Ovary (tissue), 10 donors: ENCODE measurements around the gene WNT16. TPM values are rescaled to one million over a fixed set of nuclear protein-coding genes. Genes with fewer than 3 reads are reported as not detected.
A peak's percentile ranks its signal among the peaks of the same experiment; 100 is the strongest.

Experiments
- DNase-seq, 5 donors: peaks; one replicate each; pipeline ENCODE4 v3.0.0-alpha.2; 2019 to 2020
- H3K27ac ChIP-seq, 2 donors: fragments of 200-600 bp; one replicate each; pipeline versions ENCODE4 v1.5.1 to v1.8.0; 2019 to 2022
- H3K27me3 ChIP-seq: fragments of 200-600 bp; one replicate; pipeline ENCODE4 v1.8.0; 2022
- H3K36me3 ChIP-seq: fragments of 200-600 bp; sonication (generic); one replicate; pipeline ENCODE4 v1.5.1; 2019
- H3K4me1 ChIP-seq: one replicate; pipeline ENCODE4 v1.8.1; 2013; ENCODE audit warnings: mild to moderate bottlenecking, moderate library complexity; ENCODE audit not compliant: insufficient read depth
- H3K4me3 ChIP-seq: fragments of 200-600 bp; sonication (generic); one replicate; pipeline ENCODE4 v1.5.1; 2017
- H3K9me3 ChIP-seq, 2 donors: fragments of 200-600 bp in 1 of 2; sonication (generic) in 1 of 2; one replicate each; pipeline versions ENCODE4 v1.5.1 to v1.8.1; 2013 to 2019; ENCODE audit warnings: mild to moderate bottlenecking in 1 of 2, moderate library complexity in 1 of 2
- EP300 ChIP-seq: sonication (generic); formaldehyde crosslinking; IDR thresholded peaks from one replicate; pipeline ENCODE4 v1.6.1; 2017; ENCODE audit warnings: antibody characterized with exemption
- POLR2A ChIP-seq: fragments of 450-650 bp; IDR thresholded peaks from one replicate; pipeline ENCODE4 v1.6.1; 2017; ENCODE audit warnings: antibody characterized with exemption, mild to moderate bottlenecking, moderate library complexity
- WGBS, 3 donors: extraction: QIAGEN DNeasy Blood & Tissue Kit in 1 of 3; methylation state at CpG; one replicate each; pipeline versions ENCODE4 v1.1.5 to v1.1.7; 2013 to 2017; 5-methylcytosine and 5-hydroxymethylcytosine counted together
- intact Hi-C, 4 donors: fragments of 100-400 bp; cut with DNase I; formaldehyde crosslinking; loops; one replicate each; pipeline versions ENCODE4 v1.11.0 to v1.15.1; 2022 to 2023
- long read RNA-seq, 3 donors: library from polyadenylated mRNA in 2 of 3; unstranded in 2 of 3; transcript quantifications; one replicate each; pipeline ENCODE4 v2.0.0 and lab custom pipeline, GENCODE V29; 2021 to 2026
- polyA plus RNA-seq, 2 donors: library from polyadenylated mRNA; stranded (reverse); fragments of 200-250 nt in 1 of 2; fragments of 350-450 nt in 1 of 2; fragmentation: Illumina TruSeq in 1 of 2; extraction: RNeasy Lipid Tissue Mini Kit (QIAGEN cat#74804) in 1 of 2; gene quantifications; one replicate each; pipeline ENCODE4 v1.2.3, GENCODE V29; 2013 to 2014
- total RNA-seq, 7 donors: library from RNA; depleted of rRNA in 2 of 7; stranded (reverse); fragments of >200 nt in 2 of 7; fragmentation: NEBNext Ultra II Directional in 3 of 7; extraction: Animal tissue kit (Norgen Biotek cat#: 25700) in 3 of 7; gene quantifications; one replicate each; pipeline versions ENCODE4 v1.1.0 to v1.2.4, GENCODE V29; 2016 to 2023
- TF ChIP-seq, protein P1 (sequence below), 3 donors: fragments of 450-650 bp in 2 of 3; fragments of 200-600 bp in 1 of 3; IDR thresholded peaks; one replicate each; pipeline versions ENCODE4 v1.5.1 to v1.8.0; 2016 to 2022; ENCODE audit warnings: antibody characterized with exemption in 3 of 3, mild to moderate bottlenecking in 1 of 3
- donor health status: DM: no; HTN: no; CAD: no; lungs with moderate emphysema.
- donor health status: DM: no; HTN: no; CAD: no.
- donor health status: Bipolar disorder and iron deficiency.
- donor health status: DM: yes; HTN: yes; CAD: no.
- donor health status: DM: no; HTN: no; CAD: no.
- donor health status: DM: yes; HTN: yes; CAD: no.

The WNT16 gene, protein sequence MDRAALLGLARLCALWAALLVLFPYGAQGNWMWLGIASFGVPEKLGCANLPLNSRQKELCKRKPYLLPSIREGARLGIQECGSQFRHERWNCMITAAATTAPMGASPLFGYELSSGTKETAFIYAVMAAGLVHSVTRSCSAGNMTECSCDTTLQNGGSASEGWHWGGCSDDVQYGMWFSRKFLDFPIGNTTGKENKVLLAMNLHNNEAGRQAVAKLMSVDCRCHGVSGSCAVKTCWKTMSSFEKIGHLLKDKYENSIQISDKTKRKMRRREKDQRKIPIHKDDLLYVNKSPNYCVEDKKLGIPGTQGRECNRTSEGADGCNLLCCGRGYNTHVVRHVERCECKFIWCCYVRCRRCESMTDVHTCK
- total RNA-seq (1 to 10 TPM in 1 of 7 donors, under 1 TPM in 3, not detected in 3; 0.10 to 1.5 (median 0.15) TPM), polyA plus RNA-seq (under 1 TPM in 1 of 2 donors, not detected in 1; 0.02 TPM)
- long read RNA-seq, donor 1, partial matches to known transcripts, result 0 of 1 reads
- long read RNA-seq, donor 1, other reads (novel, unspliced or antisense), result 0 of 1 reads
- long read RNA-seq, donor 2, partial matches to known transcripts, result 63 of 64 reads
- long read RNA-seq, donor 2, other reads (novel, unspliced or antisense), result 0 of 64 reads
- long read RNA-seq, donor 3, result 0 reads

DNA sequence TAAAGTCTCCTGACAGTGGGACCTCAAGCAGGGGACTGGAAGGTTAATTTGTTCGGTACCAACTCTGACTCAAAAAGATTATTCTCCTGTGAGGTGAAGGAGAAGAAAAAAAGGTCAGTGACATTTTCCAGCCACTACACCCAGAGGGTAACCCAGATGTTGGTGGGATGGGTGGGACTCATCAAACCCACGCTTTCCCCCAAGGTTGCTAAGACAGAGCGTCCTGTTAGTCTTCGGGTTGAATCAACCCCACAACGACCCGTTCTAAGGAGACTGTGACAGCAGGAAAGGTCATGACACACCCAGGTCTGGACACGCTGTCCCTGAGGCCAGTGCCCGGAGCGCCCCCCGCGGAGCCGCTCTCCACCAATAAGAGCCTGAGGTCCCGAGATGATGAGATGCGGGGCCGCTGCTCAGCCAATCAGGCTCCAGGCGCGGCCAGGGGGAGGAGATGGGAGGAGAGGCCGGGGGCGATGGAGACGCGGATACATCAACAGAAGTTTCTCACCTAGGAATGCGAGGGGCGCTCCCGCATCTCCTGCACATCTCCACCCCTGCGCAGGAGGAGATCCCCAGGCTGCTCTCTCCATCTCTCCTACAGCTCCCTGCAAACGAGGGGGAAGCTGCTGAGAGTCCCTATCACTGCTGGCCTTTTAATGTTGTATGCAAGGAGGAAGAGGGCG, at the start of gene WNT16:
WNT16 (plus strand) TSS at position 493 of the 683 bp plus-strand sequence. CDS start 293 bp downstream, outside the sequence.
- Histone ChIP-seq H3K4me1 (peaks cover 3% of the 10 kb centered on the region), H3K4me3 (peak within 1 kb of the TSS; percentile 31), H3K27ac (no peak within 1 kb of the TSS), H3K36me3 (no peaks in the 10 kb centered on the region), H3K27me3 (no peaks in the 10 kb centered on the region), H3K9me3 (no peaks in the 10 kb centered on the region)
- DNase-seq, result no peak
- WGBS, 3 donors, result 20 to 29% (median 24%) methylated on average over 27 of the region's 27 CpGs
- TF ChIP-seq POLR2A (no peak), EP300 (no peak)
- TF ChIP-seq, protein P1, sequence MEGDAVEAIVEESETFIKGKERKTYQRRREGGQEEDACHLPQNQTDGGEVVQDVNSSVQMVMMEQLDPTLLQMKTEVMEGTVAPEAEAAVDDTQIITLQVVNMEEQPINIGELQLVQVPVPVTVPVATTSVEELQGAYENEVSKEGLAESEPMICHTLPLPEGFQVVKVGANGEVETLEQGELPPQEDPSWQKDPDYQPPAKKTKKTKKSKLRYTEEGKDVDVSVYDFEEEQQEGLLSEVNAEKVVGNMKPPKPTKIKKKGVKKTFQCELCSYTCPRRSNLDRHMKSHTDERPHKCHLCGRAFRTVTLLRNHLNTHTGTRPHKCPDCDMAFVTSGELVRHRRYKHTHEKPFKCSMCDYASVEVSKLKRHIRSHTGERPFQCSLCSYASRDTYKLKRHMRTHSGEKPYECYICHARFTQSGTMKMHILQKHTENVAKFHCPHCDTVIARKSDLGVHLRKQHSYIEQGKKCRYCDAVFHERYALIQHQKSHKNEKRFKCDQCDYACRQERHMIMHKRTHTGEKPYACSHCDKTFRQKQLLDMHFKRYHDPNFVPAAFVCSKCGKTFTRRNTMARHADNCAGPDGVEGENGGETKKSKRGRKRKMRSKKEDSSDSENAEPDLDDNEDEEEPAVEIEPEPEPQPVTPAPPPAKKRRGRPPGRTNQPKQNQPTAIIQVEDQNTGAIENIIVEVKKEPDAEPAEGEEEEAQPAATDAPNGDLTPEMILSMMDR (IDR thresholded peaks at IDR 0.05), result no peak
- intact Hi-C loops, result no loop called here

- 87 to 90% (median 88%) methylated on average over 2 of the region's 2 CpGs for WGBS, 3 donors
- no peak overlapping the region for H3K4me3 ChIP-seq
- H3K9me3 ChIP-seq, result no peaks in the 10 kb centered on the region
- no peak for DNase-seq
- intact Hi-C loops, result no loop called here
- H3K27me3 ChIP-seq, result no peaks in the 10 kb centered on the region
- H3K27ac ChIP-seq, result no peak overlapping the region
- no peaks in the 10 kb centered on the region for H3K4me1 ChIP-seq
- TF ChIP-seq, protein P1 (IDR thresholded peaks at IDR 0.05), result no peak
- TF ChIP-seq POLR2A, result no peak
- no peak for TF ChIP-seq EP300
- H3K36me3 ChIP-seq, result no peaks in the 10 kb centered on the region
Measured at GRCh38 chr7:121279060-121279620, 49.7 kb upstream of the WNT16 start.

- intact Hi-C loops, result no loop called here
- no peaks in the 10 kb centered on the region for H3K27me3 ChIP-seq
- H3K4me3 ChIP-seq, result no peak overlapping the region
- H3K36me3 ChIP-seq, result no peaks in the 10 kb centered on the region
- H3K27ac ChIP-seq, result no peak overlapping the region
- WGBS, 3 donors, result 90 to 94% (median 94%) methylated on average over 4 of the region's 4 CpGs
- H3K9me3 ChIP-seq, result no peaks in the 10 kb centered on the region
- TF ChIP-seq, protein P1 (IDR thresholded peaks at IDR 0.05), result no peak
- no peak for TF ChIP-seq EP300
- no peak for TF ChIP-seq POLR2A
- no peaks in the 10 kb centered on the region for H3K4me1 ChIP-seq
- no peak for DNase-seq
Measured at GRCh38 chr7:121279822-121280221, 49.0 kb upstream of the WNT16 start.

DNA sequence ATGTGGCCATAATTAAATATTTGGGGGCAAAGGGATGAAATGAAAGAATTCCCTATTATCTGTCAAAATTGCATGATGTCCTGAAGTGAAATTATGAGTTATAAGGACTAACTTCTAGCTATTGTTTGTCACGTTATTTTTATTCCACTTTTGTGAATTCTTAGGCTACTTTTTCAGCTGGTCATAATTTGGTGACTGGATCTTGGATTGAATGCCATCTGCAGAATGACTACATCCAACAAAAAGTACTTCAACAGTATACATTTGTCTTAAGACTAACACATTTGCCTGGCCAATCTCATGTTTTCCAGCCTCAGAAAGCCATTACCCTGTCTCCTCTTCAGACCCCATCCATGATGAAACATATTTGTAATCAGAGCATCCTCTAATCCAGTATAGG, 48.1 kb upstream of the WNT16 start:
- no peak for DNase-seq
- H3K27ac ChIP-seq, result no peak overlapping the region
- no peaks in the 10 kb centered on the region for H3K27me3 ChIP-seq
- intact Hi-C loops, result no loop called here
- H3K9me3 ChIP-seq, result peaks cover 0 to 3% of the 10 kb centered on the region in 2 donors
- no peaks in the 10 kb centered on the region for H3K36me3 ChIP-seq
- WGBS, 3 donors, result 94 to 100% (median 95%) methylated on average over 1 of the region's 1 CpG
- H3K4me1 ChIP-seq, result no peaks in the 10 kb centered on the region
- H3K4me3 ChIP-seq, result no peak overlapping the region
- TF ChIP-seq, protein P1 (IDR thresholded peaks at IDR 0.05), result no peak
- TF ChIP-seq EP300 (no peak), POLR2A (no peak)
